GM23338 (cell line): ENCODE measurements around the gene AGAP2. TPM values are rescaled to one million over a fixed set of nuclear protein-coding genes. Genes with fewer than 3 reads are reported as not detected.

ENCODE experiments used
- ATAC-seq: fragments of 200-7000 bp; cut with Tn5 transposase; 3 replicates; pipeline ENCODE4 v1.9.1; 2020
- DNase-seq: peaks from one replicate; pipeline ENCODE4 v3.0.0-alpha.2; 2015; ENCODE audit warnings: low spot score
- H2AFZ ChIP-seq: fragments of 200-600 bp; sonication (generic); 2 replicates; pipeline ENCODE4 v1.8.0; 2016; ENCODE audit warnings: antibody characterized with exemption, mild to moderate bottlenecking, moderate library complexity
- H3F3A ChIP-seq: fragments of 200-600 bp; sonication (generic); replicated peaks from 2 replicates; pipeline ENCODE4 v1.8.0; 2017; ENCODE audit warnings: antibody characterized with exemption, mixed run types, low read depth
- H3K27ac ChIP-seq: fragments of 200-600 bp; sonication (generic); 2 replicates; pipeline ENCODE4 v1.6.1; 2016; ENCODE audit warnings: low read depth
- H3K27me3 ChIP-seq: fragments of 200-600 bp; sonication (generic); 2 replicates; pipeline ENCODE4 v1.8.0; 2016; ENCODE audit warnings: mild to moderate bottlenecking, mixed run types, moderate library complexity; ENCODE audit not compliant: insufficient read depth
- H3K36me3 ChIP-seq: fragments of 200-600 bp; sonication (generic); 2 replicates; pipeline ENCODE4 v1.8.0; 2016; ENCODE audit warnings: mild to moderate bottlenecking; ENCODE audit not compliant: insufficient read depth
- H3K4me1 ChIP-seq: fragments of 200-600 bp; sonication (generic); 2 replicates; pipeline ENCODE4 v1.8.0; 2016; ENCODE audit warnings: mild to moderate bottlenecking, moderate library complexity; ENCODE audit not compliant: insufficient read depth
- H3K4me2 ChIP-seq: fragments of 200-600 bp; sonication (generic); 2 replicates; pipeline ENCODE4 v1.7.1; 2017; ENCODE audit warnings: mixed run types
- H3K4me3 ChIP-seq: fragments of 200-600 bp; sonication (generic); 2 replicates; pipeline ENCODE4 v1.6.1; 2016; ENCODE audit warnings: mixed run types
- H3K79me2 ChIP-seq: fragments of 200-600 bp; sonication (generic); replicated peaks from 2 replicates; pipeline ENCODE4 v1.8.0; 2017; ENCODE audit warnings: mild to moderate bottlenecking; ENCODE audit not compliant: insufficient read depth
- H3K9me2 ChIP-seq: fragments of 200-600 bp; sonication (generic); 2 replicates; pipeline ENCODE4 v1.8.0; 2017; ENCODE audit not compliant: insufficient read depth
- H4K20me1 ChIP-seq: fragments of 200-600 bp; sonication (generic); replicated peaks from 2 replicates; pipeline ENCODE4 v1.8.0; 2017; ENCODE audit warnings: mild to moderate bottlenecking; ENCODE audit not compliant: insufficient read depth
- H3K27ac Mint-ChIP-seq: 2 replicates; pipeline ENCODE4 v1.8.0; 2020; ENCODE audit warnings: inconsistent platforms, mild to moderate bottlenecking, moderate library complexity, mixed read lengths
- H3K27me3 Mint-ChIP-seq: 3 replicates; pipeline ENCODE4 v1.8.0; 2022; ENCODE audit warnings: low read depth, mild to moderate bottlenecking, moderate library complexity, mixed read lengths, inconsistent platforms; ENCODE audit not compliant: insufficient read depth, poor library complexity
- H3K36me3 Mint-ChIP-seq: 3 replicates; pipeline ENCODE4 v1.8.0; 2021; ENCODE audit warnings: low read depth, mild to moderate bottlenecking, inconsistent platforms, moderate library complexity, mixed read lengths
- H3K4me1 Mint-ChIP-seq: 3 replicates; pipeline ENCODE4 v1.8.0; 2020; ENCODE audit warnings: mild to moderate bottlenecking, inconsistent platforms, mixed read lengths
- H3K4me3 Mint-ChIP-seq: 3 replicates; pipeline ENCODE4 v1.8.0; 2021; ENCODE audit warnings: moderate library complexity, mild to moderate bottlenecking, inconsistent platforms, mixed read lengths
- H3K9me3 Mint-ChIP-seq: 3 replicates; pipeline ENCODE4 v1.8.0; 2020; ENCODE audit warnings: moderate library complexity, mild to moderate bottlenecking, inconsistent platforms, mixed read lengths
- CREB1 ChIP-seq: fragments of 250-450 bp; sonication (Bioruptor Pico); IDR thresholded peaks from 2 replicates; pipeline ENCODE4 v1.5.0; 2020; ENCODE audit warnings: low read depth, mild to moderate bottlenecking, moderate library complexity
- CTCF ChIP-seq, 2 experiments: fragments of 200-600 bp in 1 of 2; sonication (generic) in 1 of 2; conservative IDR thresholded peaks; 2 replicates each; pipeline versions ENCODE4 v1.5.1 to v1.6.1; 2016 to 2017; ENCODE audit warnings: antibody characterized with exemption in 2 of 2, low read depth in 2 of 2, mild to moderate bottlenecking in 2 of 2, moderate library complexity in 1 of 2
- EZH2 ChIP-seq: fragments of 200-600 bp; sonication (generic); IDR thresholded peaks from one replicate; pipeline ENCODE4 v1.8.0; 2017; ENCODE audit warnings: antibody characterized with exemption, mild to moderate bottlenecking, low read depth; ENCODE audit not compliant: unreplicated experiment
- EZH2phosphoT487 ChIP-seq: fragments of 200-600 bp; sonication (generic); IDR thresholded peaks from one replicate; pipeline ENCODE4 v1.8.1; 2018; ENCODE audit warnings: antibody characterized with exemption; ENCODE audit not compliant: unreplicated experiment
- JUNB ChIP-seq: IDR thresholded peaks from one replicate; pipeline ENCODE4 v1.6.1; 2016; ENCODE audit warnings: antibody characterized with exemption; ENCODE audit not compliant: unreplicated experiment
- NANOG ChIP-seq: IDR thresholded peaks from 2 replicates; pipeline ENCODE4 v1.6.1; 2016; ENCODE audit warnings: antibody characterized with exemption, borderline replicate concordance
- POLR2AphosphoS5 ChIP-seq: IDR thresholded peaks from 2 replicates; pipeline ENCODE4 v1.6.1; 2016; ENCODE audit warnings: antibody characterized with exemption, low read depth
- STAT1 ChIP-seq: IDR thresholded peaks from one replicate; pipeline ENCODE4 v1.6.1; 2016; ENCODE audit warnings: antibody characterized with exemption; ENCODE audit not compliant: unreplicated experiment
- ZNF114 ChIP-seq: fragments of 250-450 bp; sonication (Bioruptor Pico); IDR thresholded peaks from 2 replicates; pipeline ENCODE4 v1.5.0; 2020; ENCODE audit warnings: mild to moderate bottlenecking, moderate library complexity
- ZNF331 ChIP-seq: fragments of 250-450 bp; sonication (Bioruptor Pico); IDR thresholded peaks from 2 replicates; pipeline ENCODE4 v1.5.0; 2020; ENCODE audit warnings: low read depth, mild to moderate bottlenecking, moderate library complexity
- ZNF462 ChIP-seq: fragments of 250-450 bp; sonication (Bioruptor Pico); IDR thresholded peaks from 2 replicates; pipeline ENCODE4 v1.5.0; 2020; ENCODE audit warnings: mild to moderate bottlenecking, moderate library complexity
- polyA plus RNA-seq: library from polyadenylated mRNA; unstranded; fragments of >200 nt; fragmentation: Nextera tagmentation; extraction: Ambion mirVana; gene quantifications from 2 replicates; pipeline ENCODE4 v1.2.1, GENCODE V29; 2016
- total RNA-seq: library from RNA; depleted of rRNA; stranded (reverse); fragments of >200 nt; shearing (Covaris generic); gene quantifications from 2 replicates; pipeline ENCODE4 v1.2.3, GENCODE V29; 2014
- TF ChIP-seq, protein P1 (sequence below): IDR thresholded peaks from one replicate; pipeline ENCODE4 v1.6.1; 2018; ENCODE audit warnings: antibody characterized with exemption; ENCODE audit not compliant: unreplicated experiment

AGAP2 gene
- total and polyA plus RNA-seq, 2 experiments from 2014 or later, result 0.36 to 1.3 TPM

GRCh38 chr12:57753756-57754337 lies 15.3 kb upstream of the AGAP2 start (continued):
- TF ChIP-seq ZNF462 (no peak), CREB1 (CRISPR knock-in tag) (no peak), STAT1 (no peak), EZH2phosphoT487 (no peak)

DNA sequence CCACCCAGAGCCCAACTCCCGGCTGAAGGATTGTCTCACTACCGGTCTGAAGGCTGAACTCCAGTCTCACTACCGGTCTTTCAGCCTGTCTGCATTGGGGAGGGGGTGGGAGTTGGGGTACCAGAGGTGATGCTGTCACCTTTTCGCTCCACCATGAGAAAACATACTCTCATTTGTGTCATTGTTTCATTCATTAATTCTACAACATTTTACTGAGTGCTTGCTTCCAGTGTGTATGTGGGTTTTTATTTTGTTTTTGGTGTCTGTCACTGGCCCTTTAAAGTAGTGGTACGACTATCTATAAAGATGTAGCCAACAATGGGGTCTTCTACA lies 14.1 kb upstream of the AGAP2 start:
- Histone ChIP-seq H2AFZ (no peak overlapping the region), H3K36me3 (peaks cover 6% of the 10 kb centered on the region), H3K4me2 (peak overlapping the region; percentile 50), H3K79me2 (peaks cover 26% of the 10 kb centered on the region), H3K27ac (no peak overlapping the region), H3K4me1 (peaks cover 36% of the 10 kb centered on the region), H3F3A (peaks cover 33% of the 10 kb centered on the region), H3K9me2 (no peaks in the 10 kb centered on the region), H3K27me3 (peaks cover 45% of the 10 kb centered on the region), H4K20me1 (peaks cover 4% of the 10 kb centered on the region; the same call in 1 of the 2 replicates), H3K4me3 (peak overlapping the region; percentile 29)
- Mint-ChIP-seq H3K9me3 (no peaks in the 10 kb centered on the region; the same call in 2 of the 3 replicates), H3K4me3 (peak overlapping the region; percentile 99), H3K27me3 (peaks cover 46% of the 10 kb centered on the region), H3K36me3 (peaks cover 43% of the 10 kb centered on the region), H3K27ac (no peak overlapping the region), H3K4me1 (peaks cover 39% of the 10 kb centered on the region)
- DNase-seq (no peak), ATAC-seq (peak; percentile 55; the same call in 2 of the 3 replicates)
- TF ChIP-seq ZNF114 (CRISPR knock-in tag) (no peak), NANOG (no peak), CREB1 (CRISPR knock-in tag) (no peak), ZNF331 (no peak), STAT1 (no peak), EZH2phosphoT487 (no peak), POLR2AphosphoS5 (no peak), CTCF (conservative IDR thresholded peaks at IDR 0.05; ENCODE audit: low read depth in 2 of 2) (no peak), JUNB (no peak), EZH2 (no peak)
- TF ChIP-seq, protein P1, sequence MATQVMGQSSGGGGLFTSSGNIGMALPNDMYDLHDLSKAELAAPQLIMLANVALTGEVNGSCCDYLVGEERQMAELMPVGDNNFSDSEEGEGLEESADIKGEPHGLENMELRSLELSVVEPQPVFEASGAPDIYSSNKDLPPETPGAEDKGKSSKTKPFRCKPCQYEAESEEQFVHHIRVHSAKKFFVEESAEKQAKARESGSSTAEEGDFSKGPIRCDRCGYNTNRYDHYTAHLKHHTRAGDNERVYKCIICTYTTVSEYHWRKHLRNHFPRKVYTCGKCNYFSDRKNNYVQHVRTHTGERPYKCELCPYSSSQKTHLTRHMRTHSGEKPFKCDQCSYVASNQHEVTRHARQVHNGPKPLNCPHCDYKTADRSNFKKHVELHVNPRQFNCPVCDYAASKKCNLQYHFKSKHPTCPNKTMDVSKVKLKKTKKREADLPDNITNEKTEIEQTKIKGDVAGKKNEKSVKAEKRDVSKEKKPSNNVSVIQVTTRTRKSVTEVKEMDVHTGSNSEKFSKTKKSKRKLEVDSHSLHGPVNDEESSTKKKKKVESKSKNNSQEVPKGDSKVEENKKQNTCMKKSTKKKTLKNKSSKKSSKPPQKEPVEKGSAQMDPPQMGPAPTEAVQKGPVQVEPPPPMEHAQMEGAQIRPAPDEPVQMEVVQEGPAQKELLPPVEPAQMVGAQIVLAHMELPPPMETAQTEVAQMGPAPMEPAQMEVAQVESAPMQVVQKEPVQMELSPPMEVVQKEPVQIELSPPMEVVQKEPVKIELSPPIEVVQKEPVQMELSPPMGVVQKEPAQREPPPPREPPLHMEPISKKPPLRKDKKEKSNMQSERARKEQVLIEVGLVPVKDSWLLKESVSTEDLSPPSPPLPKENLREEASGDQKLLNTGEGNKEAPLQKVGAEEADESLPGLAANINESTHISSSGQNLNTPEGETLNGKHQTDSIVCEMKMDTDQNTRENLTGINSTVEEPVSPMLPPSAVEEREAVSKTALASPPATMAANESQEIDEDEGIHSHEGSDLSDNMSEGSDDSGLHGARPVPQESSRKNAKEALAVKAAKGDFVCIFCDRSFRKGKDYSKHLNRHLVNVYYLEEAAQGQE, result no peak
